GM21360 (cell line): Measurements from ENCODE around the gene PTRHD1.

Experiments used
- ATAC-seq: cut with Tn5 transposase; IDR thresholded peaks from one replicate; pipeline ENCODE4 v1.9.1; 2021; ENCODE audit warnings: mild to moderate bottlenecking, moderate library complexity; ENCODE audit not compliant: unreplicated experiment

PTRHD1 gene

DNA sequence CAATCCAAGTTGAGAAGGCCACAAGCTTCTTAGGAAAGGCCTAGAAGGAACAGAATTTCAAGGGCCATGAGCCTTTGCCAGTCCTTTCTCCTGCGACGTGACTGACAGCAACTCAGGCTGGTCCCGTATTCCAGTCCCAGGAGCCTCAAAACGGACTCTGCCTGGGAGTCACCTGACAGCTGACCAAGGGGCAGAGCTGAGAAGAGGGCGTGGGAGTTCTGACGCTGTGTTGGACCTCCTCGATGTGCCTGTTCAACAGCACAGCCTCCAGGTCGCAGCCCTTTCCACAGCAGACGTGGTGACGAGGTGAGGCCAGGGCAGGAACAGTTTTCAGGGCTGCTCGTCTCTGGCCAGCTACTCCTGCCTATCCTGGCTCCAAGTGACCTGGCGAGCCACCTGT, 37.6 kb upstream of the PTRHD1 start:
- ATAC-seq: no peak

DNA sequence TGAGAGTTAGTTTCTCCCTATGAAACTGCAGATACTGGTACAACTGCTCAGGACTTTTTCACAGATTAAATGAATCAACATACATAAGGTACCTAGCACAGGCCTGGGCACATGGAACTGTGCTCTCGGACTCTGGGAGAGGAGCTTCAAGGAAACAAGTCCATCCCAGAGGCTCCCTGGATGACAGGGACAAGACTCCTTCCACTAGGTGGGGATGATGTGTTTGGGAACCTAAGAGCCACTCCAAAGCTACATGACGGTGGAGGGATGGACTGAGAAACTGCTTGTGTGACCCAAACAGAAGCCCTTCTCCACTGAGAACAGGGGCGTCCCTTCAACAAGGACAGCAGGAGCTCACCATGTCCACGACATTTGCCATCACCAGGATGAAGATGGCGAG, 37.2 kb upstream of the PTRHD1 start:
- ATAC-seq: no peak

DNA sequence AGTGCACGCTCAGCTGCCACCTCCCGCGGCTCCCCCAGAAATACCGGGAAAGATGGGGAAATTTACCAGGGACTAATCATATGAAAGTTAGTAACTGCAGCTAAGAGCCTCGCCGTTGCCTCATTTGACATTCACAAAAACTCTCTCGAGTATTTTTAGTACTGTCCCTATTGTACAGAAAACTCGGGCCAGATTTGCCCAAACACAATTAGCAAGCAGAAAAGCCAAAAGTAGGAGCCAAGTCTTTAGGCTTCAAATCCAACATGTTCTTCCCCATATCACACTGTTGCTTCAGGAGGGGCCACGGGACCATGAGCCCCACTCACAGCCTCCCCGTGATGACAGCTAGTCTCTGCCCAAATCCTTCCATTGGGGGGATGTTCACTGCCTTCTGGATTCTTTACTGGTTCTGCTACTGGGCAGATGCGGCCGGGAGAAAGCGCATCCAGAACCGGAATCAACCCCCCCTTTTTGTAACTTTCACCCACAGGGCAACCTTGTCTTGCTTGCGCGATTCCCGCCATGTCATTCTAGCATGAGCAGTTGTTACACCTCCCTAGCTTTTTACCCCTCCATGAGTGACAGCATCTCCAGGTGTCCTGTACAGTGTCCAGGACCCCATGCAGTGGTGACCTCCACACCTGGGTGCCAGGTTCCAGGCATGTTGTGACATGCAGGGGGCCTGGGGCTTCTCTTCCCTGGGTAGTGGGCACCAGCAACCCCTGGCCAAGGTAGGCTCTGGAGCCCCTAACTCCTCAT, 35.2 kb upstream of the PTRHD1 start:
- no peak for ATAC-seq

DNA sequence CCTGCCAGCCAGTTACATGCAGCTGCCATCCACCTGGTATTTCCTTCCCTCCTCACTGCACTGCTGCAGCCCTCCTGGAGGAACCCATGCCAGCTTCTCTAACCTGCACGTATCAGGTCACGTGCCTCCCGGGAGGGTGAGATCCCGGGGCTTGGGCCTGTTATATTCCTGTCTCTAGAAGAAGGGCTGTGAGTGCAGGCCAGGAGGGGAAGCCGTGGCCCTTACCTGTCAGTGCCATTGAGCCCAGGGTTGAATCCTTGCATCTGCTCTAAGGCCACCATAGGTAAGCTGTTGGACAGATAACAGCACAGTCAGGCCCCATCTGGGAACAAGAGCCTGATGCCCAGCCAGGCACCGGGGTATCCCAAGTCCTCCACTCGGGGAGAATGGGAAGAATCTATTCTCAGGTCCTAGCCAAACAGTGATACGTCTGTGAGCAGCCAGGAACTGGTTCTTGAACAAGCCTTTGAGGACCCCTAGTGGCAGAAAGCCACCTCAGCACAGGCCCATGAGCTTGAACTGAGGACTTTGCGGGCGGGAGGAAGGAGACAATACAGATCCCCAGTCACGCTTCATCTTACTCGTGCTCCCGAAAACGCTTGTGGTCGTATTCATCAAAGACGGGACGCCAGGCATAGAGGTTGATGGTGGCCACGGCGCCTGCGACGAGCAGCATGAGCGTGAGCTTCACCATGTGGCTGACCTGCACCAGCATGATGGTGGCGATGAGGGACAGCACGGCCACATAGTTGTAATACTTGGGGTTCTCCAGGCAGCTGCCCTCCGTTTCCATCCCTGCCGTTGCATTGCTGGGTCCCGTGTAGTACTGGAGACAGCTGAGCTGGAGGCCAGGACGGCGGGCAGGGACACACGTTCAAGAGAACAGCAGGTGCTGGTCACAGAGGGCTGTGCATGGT, 34.4 kb upstream of the PTRHD1 start:
- ATAC-seq: no peak

DNA sequence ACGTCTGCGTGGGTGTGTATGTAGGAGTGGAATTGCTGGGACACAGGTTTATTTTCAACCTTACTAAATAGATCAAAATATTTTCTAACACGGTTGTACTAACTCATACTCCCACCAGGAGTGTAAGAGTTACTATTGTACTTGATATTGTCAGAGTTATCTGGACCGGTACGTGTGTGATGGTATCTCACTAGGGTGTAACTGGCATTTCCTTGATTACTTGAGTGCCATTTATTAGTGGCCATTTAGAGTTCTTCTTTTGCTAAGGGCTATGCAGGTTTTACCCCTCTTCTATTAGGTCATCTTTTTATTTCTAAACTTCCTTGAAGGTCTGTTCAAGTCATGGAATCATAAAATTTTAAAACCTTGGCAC, 33.6 kb upstream of the PTRHD1 start:
- no peak for ATAC-seq

DNA sequence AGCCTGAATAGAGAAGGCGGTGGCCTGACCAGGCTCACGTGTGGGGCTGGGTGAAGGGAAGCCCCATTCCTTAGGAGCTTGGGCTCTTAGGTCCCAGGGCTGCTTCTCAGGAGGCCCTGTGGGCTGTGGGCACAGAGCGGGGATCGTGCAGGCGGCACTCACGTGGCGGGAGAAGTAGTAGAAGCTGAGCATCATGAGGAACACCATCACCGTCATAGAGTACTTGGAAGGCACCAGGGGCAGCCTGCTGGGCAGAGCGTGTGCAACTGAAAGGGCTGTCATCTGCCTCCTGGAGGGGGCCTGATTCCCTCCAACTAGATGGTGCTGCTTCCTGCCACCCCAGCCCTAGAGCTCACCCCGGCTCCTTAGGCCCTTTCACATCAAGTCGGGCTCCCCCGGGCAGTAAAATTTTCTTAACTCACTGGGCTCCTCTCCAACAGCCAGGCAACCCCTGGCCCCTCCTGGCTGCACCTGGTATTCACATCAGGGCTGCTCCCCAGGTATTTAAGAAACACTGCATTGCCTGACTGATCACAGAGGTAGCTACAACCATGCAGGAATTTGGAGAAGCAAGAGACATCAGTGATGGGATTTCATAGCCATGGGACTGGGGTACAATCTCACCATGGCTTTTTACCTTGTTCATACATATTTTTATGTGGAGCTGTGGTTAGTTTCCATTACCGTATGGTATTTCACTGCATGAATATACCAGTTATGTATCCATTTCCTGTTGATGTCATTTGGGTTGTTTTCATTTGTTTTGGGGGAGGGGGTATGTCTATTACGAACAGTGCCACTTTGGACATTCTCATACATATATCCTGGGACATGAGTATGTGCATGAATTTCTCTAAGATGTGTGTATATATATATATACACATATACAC, 32.9 kb upstream of the PTRHD1 start:
- ATAC-seq: no peak

DNA sequence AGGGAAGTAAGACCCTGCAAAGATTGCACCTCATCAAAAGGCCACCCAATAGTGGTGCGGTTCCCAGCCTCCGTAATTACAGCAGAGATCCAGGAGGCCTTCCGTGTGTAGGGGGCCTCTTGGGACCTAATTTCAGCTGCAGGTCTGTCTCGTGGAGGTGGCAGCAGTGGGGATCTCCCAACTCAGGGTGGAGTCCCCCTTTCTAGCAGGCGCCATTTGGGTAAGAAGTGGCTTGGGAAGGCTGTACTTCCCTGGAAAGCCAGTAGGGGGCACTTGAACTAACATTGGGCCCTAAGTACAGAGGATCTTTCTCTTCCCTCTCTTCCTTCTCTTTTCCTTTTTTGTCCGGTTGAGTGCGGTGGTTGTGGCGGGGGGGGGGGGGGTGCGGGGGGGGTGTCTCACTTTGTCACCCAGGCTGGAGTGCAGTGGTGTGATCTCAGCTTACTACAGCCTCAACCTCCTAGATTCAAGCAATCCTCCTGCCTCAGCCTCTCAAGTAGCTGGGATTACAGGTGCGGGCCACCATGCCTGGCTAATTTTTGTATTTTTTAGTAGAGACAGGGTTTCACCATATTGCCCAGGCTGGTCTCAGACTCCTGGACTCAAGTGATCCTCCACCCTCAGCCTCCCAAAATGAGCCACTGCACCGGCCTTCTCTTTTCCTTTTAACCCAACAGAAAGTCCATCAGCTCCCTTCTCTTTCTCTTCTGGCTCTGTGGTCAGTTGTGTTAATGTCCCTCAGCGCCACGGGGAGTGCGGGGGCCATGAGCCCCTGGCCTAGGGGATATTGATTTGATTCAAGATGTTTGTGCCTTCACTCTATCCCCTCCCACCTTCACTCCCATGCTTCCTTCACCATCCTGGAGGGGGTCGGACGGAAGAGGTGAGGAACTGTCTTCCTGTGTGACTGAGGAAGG, 32.0 kb upstream of the PTRHD1 start:
- no peak for ATAC-seq

DNA sequence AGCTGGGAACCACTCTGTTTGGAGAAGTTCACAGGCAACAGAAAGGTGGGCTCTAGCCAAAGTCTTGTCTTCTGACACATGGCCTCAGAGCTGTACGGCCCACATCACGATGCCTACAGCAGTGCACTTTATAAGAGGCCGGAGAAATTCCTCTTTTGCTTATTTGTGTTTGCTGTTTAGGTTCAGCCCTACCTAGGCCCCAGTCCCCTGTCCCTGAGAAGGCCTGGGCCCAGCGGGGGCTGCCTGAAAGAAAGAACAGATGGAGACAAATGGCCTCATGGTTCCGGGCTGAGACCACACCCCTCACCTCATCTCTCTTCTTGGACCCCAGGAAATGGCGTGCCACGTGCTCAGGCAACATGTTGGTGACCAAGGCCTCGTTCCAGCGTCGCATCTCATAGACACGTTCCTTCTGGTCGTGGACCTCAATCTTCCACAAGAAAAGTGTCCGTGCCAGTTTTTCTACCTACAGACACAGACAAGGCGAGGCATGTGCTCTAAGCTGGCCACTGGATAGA, 30.9 kb upstream of the PTRHD1 start:
- no peak for ATAC-seq

DNA sequence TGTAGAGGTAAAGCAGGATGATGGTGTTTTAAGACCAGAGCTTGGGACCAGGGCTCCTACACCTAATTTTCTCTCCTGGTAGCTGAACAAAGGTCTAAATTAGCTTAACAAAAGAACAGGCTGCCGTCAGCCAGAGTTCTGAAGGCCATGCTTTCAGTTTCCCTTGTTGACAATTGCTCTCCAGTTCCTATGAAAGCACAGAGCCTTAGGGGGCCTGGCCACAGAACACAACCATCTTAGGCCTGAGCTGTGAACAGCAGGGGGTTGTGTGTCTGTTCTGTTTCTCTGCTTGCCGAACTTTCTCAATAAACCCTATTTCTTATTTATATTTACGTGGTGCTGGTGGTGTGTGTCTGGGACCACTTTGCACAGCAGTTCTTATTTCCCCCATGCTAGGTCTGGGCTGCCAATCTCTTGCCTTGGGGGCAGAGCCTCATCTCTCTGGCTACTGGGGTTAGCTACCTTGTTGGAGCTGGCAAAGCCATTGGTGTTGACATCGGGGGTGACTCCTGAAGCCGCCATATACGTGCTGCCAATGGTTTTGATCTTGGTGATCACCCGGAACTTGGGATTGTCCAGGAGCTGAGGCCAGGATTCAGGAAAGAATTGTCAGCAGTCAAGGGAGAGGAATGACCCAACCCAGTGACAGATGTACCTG, 29.0 kb upstream of the PTRHD1 start:
- ATAC-seq: no peak

DNA sequence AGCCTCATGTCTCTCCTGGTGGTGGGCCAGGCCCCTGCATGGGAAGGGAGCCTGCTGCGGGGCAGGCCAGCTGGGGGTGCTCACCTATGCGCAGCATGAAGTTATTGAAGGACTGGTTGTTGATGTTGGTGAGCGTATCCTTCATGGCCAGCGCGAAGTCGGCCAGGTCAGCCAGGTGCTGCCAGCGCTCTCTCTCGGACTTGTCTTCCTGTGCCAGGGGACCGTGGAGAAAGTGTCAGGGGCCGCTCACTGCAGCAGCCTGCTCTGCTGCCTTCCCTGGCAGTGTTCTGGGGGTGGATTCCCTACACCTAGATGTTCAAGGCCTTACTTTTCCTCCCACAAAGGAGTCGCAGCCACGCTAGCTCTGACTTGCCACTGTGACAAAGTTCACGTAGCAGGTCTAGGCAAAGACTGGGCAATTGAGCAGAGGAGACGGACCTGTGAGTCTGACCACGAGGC, 28.3 kb upstream of the PTRHD1 start:
- ATAC-seq: no peak

DNA sequence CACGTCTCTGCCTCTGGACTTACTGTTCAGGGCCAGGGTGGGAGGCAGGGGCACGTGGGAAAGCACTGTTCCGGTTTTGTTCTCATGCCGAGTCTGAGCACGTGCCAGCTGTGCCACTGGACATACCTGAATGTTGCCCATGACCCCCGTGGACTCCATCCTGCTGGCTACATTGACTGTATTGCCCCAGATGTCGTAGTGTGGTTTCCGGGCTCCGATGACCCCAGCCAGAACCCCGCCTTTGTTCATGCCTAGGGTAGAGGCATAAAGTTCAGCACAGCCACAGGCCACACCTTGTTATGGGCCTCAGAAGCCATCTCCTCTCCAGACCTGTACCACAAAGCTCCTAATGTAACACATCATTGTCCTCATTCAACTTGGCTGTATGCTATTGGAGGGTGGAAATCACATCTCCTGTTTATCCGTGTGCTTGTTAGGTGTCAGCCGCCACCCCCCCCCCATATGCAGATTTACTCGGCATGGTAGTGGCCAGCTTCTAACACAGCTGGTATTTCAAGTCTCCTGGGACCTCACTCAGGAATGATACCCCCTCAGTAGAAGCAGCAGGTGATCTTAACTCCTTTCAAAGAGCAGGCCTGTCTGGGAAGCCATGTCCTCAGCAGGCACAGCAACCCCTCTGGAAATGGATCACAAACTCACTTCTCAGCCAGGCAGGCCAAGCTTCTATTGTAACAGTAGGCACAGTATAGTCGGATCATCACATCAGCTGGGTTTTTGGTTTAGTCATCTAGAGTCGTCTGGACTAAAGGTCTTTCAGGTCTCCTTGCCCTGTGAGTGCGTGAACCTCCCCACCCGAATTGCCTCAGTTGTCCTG, 27.6 kb upstream of the PTRHD1 start:
- no peak for ATAC-seq

DNA sequence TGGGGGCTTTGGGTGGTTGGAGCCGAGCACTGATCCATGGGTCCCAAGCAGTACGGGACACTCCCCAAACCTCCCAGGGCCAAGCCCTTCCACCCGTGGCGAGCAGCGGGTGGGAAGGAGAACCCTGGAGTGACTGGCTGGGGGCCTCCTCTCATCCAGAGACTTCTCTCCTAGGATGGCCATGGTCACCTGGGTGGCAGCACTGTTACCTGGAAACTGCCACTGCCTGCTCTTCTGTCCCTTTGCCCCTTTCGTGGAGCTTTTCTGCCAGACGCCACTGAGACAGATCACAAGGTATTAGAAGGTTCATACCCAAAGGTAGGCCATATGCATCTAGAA, 27.0 kb upstream of the PTRHD1 start:
- ATAC-seq: no peak

DNA sequence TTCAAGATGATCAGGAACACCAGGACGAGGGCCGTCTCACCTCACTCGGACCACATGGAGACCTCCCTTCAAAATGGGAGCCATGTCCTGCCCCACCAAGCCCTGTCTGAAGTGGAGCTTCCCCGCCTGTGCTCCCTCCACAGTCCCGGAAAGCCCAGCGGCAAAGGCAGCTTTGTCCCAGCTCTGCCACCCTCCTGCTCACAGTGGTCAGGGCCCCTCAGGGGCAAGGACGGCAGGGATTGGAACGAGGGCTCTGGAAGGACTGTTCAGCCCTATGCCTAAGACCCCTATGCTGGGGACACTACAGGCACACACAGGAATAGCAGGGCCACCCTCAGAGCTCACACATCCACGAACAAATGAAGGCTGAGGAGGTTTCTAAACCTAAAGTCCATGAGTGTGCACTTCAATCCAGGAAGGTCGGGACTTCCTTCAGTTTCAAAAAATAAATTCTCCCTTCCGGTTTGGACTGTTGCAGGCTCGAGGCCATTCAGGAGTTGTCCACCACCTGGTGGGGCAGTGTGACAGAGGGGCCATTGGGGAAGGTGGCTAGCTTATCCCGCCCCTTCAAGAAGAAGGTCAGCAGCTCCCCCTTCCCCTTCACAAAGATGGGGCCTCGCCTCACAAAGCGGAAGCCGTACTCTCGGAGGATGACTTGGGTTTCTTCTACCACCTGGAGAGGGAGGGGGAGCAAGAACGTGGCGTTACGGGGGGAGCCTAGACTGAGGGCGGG, 26.4 kb upstream of the PTRHD1 start:
- ATAC-seq: no peak

DNA sequence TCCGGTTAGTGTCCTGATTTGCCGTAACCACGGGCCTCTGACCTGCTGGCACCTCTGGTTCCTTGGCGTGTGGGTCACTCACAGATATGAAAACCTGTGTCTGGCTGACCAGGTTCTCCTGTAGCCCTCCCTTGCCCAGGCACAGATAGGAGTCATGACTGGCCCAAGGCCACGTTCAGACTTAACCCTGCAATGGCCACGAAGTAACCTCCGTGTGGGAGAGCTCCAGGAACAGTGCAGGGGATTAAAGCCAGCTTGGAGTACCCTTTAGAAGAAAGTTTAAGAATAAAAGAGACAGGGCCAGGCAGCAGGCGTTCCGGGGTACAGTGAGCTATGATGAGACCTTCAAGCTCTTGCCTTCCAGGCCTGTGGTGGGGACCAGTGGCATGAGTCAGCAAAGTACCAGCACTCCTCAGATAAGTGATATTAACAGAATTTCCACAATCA, 25.6 kb upstream of the PTRHD1 start:
- no peak for ATAC-seq

DNA sequence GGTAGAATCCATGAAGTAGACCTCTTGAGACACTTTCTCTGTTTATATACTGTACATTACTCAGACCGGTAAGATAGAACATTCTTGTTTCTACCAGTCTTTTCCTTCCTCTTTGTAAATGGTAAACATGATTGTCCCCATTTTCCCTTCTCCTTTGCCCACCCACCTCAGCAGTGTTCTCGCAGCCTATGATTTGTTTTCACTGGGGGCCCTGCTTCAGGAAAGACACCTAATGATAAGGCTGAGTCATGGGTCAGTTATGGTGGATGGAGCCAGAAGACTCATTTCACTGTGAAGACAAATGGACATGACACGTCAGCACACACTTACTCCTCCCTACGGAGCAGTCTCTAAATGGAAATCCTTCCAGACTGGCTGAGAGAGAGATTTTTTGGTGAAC, 23.7 kb upstream of the PTRHD1 start:
- ATAC-seq: no peak

DNA sequence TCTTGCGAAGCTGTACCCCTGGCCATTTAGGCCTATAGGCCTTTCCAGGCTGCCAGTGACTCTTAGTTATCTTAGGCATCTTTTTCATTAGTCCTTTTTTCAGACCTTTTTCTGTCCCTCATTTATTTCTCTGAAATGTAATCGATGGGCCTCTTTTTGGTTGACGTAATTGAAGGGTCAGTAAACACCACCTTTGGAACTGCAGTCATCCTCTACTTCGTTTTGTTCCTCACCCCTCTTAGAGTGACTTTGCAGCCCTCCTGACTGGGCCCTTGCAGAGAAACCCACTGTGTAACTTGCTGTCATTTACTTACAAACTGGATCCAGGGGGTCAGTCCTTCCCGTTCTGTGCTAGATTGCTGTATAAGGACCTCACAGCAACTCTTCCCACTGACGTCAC, 23.2 kb upstream of the PTRHD1 start:
- ATAC-seq: no peak

DNA sequence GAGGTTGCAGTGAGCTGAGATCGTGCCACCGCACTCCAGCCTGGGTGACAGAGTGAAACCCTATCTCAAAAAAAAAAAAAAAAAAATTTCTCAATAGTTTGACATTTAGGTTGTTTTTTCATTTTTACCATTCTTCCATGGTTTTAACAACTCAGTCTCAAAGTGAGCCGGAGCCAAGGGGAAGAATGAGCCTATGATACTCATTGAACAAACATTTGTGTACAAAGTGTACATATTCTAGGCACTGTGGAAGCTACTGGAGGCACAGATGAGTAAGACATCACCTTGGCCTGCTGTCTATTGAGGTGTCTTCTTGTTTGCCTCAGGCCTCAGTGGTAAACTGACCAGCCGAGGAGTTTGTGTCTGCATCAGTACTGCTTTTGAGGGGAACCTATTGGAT, 22.0 kb upstream of the PTRHD1 start:
- ATAC-seq: no peak

DNA sequence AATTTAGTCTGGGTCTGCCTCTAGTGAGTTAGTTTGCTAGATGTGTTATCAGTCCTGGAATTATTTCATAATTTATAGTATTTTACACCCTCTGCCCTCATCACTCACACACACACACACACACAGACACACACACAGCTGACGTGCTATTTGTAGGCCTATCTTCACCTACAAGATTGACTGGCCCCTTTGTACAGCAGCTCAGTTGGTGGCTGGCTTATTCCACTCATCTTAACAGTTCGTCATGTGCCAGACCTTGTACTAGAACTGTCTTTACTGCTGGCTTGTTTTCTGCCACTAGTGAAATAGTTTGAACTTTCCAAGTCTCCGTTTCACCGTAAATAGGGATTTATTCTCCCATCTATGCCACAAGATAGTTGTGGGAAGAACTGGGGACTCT, 21.3 kb upstream of the PTRHD1 start:
- no peak for ATAC-seq
